ENCODE data around the gene VTI1B. TPM values are rescaled to one million over a fixed set of nuclear protein-coding genes. Genes with fewer than 3 reads are reported as not detected.

VTI1B gene
- total RNA-seq, 1 donor from 2014 or later = 92.0 TPM

GRCh38 chr14:67650151-67650550, 24.3 kb downstream of the VTI1B start:
- H3K4me2 ChIP-seq (ENCODE audit: low read length) = no peak overlapping the region
- Mint-ChIP-seq H3K4me3 (ENCODE audit: unreplicated experiment) (no peak overlapping the region), H3K27me3 (ENCODE audit: low read depth, unreplicated experiment) (no peaks in the 10 kb centered on the region), H3K9me3 (ENCODE audit: unreplicated experiment) (no peaks in the 10 kb centered on the region), H3K27ac (ENCODE audit: unreplicated experiment) (no peak overlapping the region), H3K4me1 (ENCODE audit: low read depth, unreplicated experiment) (peaks cover 13% of the 10 kb centered on the region), H3K36me3 (ENCODE audit: low read depth, unreplicated experiment) (peaks cover 2% of the 10 kb centered on the region)
- H2AFZ ChIP-seq (ENCODE audit: low read depth, low read length) = no peak overlapping the region
- H3K27ac ChIP-seq (ENCODE audit: low read depth, low read length) = no peak overlapping the region
- DNase-seq (ENCODE audit: low read depth) (no peak), FAIRE-seq (no peak)
- H3K9ac ChIP-seq (ENCODE audit: low read length) = no peak overlapping the region
- H3K4me3 ChIP-seq (ENCODE audit: insufficient read depth, low read depth, low read length) = no peak overlapping the region
- H4K20me1 ChIP-seq (ENCODE audit: insufficient read depth, low read length) = peaks cover 3% of the 10 kb centered on the region
- no peaks in the 10 kb centered on the region for H3K9me3 ChIP-seq (ENCODE audit: insufficient read depth, low read depth, low read length)
- peaks cover 45% of the 10 kb centered on the region for H3K36me3 ChIP-seq (ENCODE audit: insufficient read depth, low read length)
- H3K4me1 ChIP-seq (ENCODE audit: insufficient read depth, low read length) = no peaks in the 10 kb centered on the region
- TF ChIP-seq EZH2 (IDR thresholded peaks at IDR 0.05; ENCODE audit: insufficient read depth, low read length) = no peak
- no peak for TF ChIP-seq CTCF (IDR thresholded peaks at IDR 0.05; ENCODE audit: insufficient read depth, low read depth, low read length)
- H3K27me3 ChIP-seq (ENCODE audit: insufficient read depth, low read length) = no peaks in the 10 kb centered on the region
- H3K79me2 ChIP-seq (ENCODE audit: insufficient read depth, low read length) = no peaks in the 10 kb centered on the region

DNA sequence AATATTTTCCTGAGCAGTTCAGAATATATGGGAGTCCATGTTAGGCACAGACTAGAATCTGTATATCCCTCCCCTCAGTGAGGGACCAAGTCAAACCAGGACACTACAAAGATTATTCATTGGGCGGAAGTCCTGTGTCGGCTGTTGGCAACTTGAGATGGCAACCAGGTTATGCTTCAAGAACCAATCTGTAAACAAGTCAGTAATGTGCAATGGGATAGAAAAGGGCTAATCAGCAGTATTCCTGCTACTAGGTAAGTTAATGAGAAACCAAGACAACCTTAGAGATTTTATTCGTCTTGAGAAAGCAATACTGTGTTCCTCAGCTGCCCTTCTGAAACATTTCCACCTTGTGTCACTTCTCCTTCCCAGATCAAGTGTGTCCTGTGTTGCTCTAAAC, 28.3 kb downstream of the VTI1B start:
- Mint-ChIP-seq H3K27ac (ENCODE audit: unreplicated experiment) (no peak overlapping the region), H3K9me3 (ENCODE audit: unreplicated experiment) (no peaks in the 10 kb centered on the region), H3K27me3 (ENCODE audit: low read depth, unreplicated experiment) (no peaks in the 10 kb centered on the region), H3K4me1 (ENCODE audit: low read depth, unreplicated experiment) (peaks cover 5% of the 10 kb centered on the region), H3K36me3 (ENCODE audit: low read depth, unreplicated experiment) (no peaks in the 10 kb centered on the region), H3K4me3 (ENCODE audit: unreplicated experiment) (no peak overlapping the region)
- no peak overlapping the region for H3K4me2 ChIP-seq (ENCODE audit: low read length)
- FAIRE-seq (no peak), DNase-seq (ENCODE audit: low read depth) (no peak)
- H3K27me3 ChIP-seq (ENCODE audit: insufficient read depth, low read length) = no peaks in the 10 kb centered on the region
- H3K27ac ChIP-seq (ENCODE audit: low read depth, low read length) = no peak overlapping the region
- H3K4me3 ChIP-seq (ENCODE audit: insufficient read depth, low read depth, low read length) = no peak overlapping the region
- peaks cover 26% of the 10 kb centered on the region for H3K36me3 ChIP-seq (ENCODE audit: insufficient read depth, low read length)
- H2AFZ ChIP-seq (ENCODE audit: low read depth, low read length) = no peak overlapping the region
- no peak for TF ChIP-seq EZH2 (IDR thresholded peaks at IDR 0.05; ENCODE audit: insufficient read depth, low read length)
- no peak for TF ChIP-seq CTCF (IDR thresholded peaks at IDR 0.05; ENCODE audit: insufficient read depth, low read depth, low read length)
- no peak overlapping the region for H3K9ac ChIP-seq (ENCODE audit: low read length)
- H3K79me2 ChIP-seq (ENCODE audit: insufficient read depth, low read length) = no peaks in the 10 kb centered on the region
- no peaks in the 10 kb centered on the region for H3K9me3 ChIP-seq (ENCODE audit: insufficient read depth, low read depth, low read length)
- peaks cover 1% of the 10 kb centered on the region for H4K20me1 ChIP-seq (ENCODE audit: insufficient read depth, low read length)
- no peaks in the 10 kb centered on the region for H3K4me1 ChIP-seq (ENCODE audit: insufficient read depth, low read length)

DNA sequence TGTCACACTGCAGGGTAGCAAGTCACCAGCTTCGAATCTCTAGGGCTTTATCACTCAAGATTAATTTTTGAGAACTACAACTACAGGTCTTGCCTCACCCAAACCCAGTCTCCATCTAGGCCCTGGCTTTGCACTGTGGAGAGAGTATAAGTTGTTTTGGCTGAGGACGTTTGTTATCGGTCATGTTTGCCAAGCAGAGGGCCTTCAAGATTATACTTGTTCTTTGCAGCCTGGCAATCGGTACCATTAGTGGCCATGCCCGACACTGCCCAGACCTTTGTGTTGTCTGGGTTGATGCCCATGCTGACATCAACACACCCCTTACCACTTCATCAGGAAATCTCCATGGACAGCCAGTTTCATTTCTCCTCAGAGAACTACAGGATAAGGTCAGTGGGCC, 29.0 kb downstream of the VTI1B start:
- H3K9me3 ChIP-seq (ENCODE audit: insufficient read depth, low read depth, low read length) = no peaks in the 10 kb centered on the region
- no peaks in the 10 kb centered on the region for H4K20me1 ChIP-seq (ENCODE audit: insufficient read depth, low read length)
- no peak overlapping the region for H3K9ac ChIP-seq (ENCODE audit: low read length)
- H2AFZ ChIP-seq (ENCODE audit: low read depth, low read length) = no peak overlapping the region
- FAIRE-seq (no peak), DNase-seq (ENCODE audit: low read depth) (no peak)
- Mint-ChIP-seq H3K4me3 (ENCODE audit: unreplicated experiment) (no peak overlapping the region), H3K4me1 (ENCODE audit: low read depth, unreplicated experiment) (no peaks in the 10 kb centered on the region), H3K27me3 (ENCODE audit: low read depth, unreplicated experiment) (no peaks in the 10 kb centered on the region), H3K36me3 (ENCODE audit: low read depth, unreplicated experiment) (no peaks in the 10 kb centered on the region), H3K27ac (ENCODE audit: unreplicated experiment) (no peak overlapping the region), H3K9me3 (ENCODE audit: unreplicated experiment) (no peaks in the 10 kb centered on the region)
- no peaks in the 10 kb centered on the region for H3K27me3 ChIP-seq (ENCODE audit: insufficient read depth, low read length)
- H3K4me2 ChIP-seq (ENCODE audit: low read length) = no peak overlapping the region
- TF ChIP-seq EZH2 (IDR thresholded peaks at IDR 0.05; ENCODE audit: insufficient read depth, low read length) (no peak), CTCF (IDR thresholded peaks at IDR 0.05; ENCODE audit: insufficient read depth, low read depth, low read length) (no peak)
- no peak overlapping the region for H3K4me3 ChIP-seq (ENCODE audit: insufficient read depth, low read depth, low read length)
- peaks cover 18% of the 10 kb centered on the region for H3K36me3 ChIP-seq (ENCODE audit: insufficient read depth, low read length)
- H3K4me1 ChIP-seq (ENCODE audit: insufficient read depth, low read length) = no peaks in the 10 kb centered on the region
- H3K79me2 ChIP-seq (ENCODE audit: insufficient read depth, low read length) = no peaks in the 10 kb centered on the region
- no peak overlapping the region for H3K27ac ChIP-seq (ENCODE audit: low read depth, low read length)

Measured in astrocyte (in vitro differentiated cells and primary cell).